Measurements from ENCODE around the gene TRIO.

The TRIO gene

GRCh38 chr5:14123974-14124482 lies 19.1 kb upstream of the TRIO start:
- TF ChIP-seq, protein P1, sequence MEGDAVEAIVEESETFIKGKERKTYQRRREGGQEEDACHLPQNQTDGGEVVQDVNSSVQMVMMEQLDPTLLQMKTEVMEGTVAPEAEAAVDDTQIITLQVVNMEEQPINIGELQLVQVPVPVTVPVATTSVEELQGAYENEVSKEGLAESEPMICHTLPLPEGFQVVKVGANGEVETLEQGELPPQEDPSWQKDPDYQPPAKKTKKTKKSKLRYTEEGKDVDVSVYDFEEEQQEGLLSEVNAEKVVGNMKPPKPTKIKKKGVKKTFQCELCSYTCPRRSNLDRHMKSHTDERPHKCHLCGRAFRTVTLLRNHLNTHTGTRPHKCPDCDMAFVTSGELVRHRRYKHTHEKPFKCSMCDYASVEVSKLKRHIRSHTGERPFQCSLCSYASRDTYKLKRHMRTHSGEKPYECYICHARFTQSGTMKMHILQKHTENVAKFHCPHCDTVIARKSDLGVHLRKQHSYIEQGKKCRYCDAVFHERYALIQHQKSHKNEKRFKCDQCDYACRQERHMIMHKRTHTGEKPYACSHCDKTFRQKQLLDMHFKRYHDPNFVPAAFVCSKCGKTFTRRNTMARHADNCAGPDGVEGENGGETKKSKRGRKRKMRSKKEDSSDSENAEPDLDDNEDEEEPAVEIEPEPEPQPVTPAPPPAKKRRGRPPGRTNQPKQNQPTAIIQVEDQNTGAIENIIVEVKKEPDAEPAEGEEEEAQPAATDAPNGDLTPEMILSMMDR (IDR thresholded peaks at IDR 0.05; ENCODE audit: low read depth, low read length), result no peak
- no peak for DNase-seq (ENCODE audit: extremely low read depth, low read depth)

GRCh38 chr5:14125262-14125661 lies 17.9 kb upstream of the TRIO start:
- TF ChIP-seq, protein P1 (IDR thresholded peaks at IDR 0.05; ENCODE audit: low read depth, low read length), result no peak
- no peak for DNase-seq (ENCODE audit: extremely low read depth, low read depth)

DNA sequence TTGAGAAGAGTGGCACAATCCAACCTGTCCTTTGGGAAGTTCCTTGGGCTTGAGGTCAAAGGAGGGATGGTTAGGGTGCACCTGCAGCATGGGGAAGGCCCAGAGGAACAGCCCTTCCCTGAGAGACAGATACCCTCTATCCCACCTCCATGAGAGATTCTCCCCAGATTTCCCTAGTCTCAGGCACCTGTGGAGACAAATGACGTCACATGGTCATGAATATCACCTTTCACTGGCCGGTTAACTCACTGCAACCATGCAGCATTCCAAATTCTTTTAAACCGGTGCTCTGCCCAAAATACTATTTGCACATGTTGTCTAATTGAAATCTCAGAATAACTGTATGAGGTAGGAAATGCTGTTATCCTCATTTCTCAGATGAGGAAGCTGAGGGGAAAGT lies 15.6 kb upstream of the TRIO start:
- no peak for DNase-seq (ENCODE audit: extremely low read depth, low read depth)
- TF ChIP-seq, protein P1 (IDR thresholded peaks at IDR 0.05; ENCODE audit: low read depth, low read length), result no peak

- TF ChIP-seq, protein P1 (IDR thresholded peaks at IDR 0.05; ENCODE audit: low read depth, low read length), result no peak
- no peak for DNase-seq (ENCODE audit: extremely low read depth, low read depth)
Measured at GRCh38 chr5:14128079-14128478, 15.1 kb upstream of the TRIO start.

GRCh38 chr5:14129123-14129522 lies 14.0 kb upstream of the TRIO start:
- TF ChIP-seq, protein P1 (IDR thresholded peaks at IDR 0.05; ENCODE audit: low read depth, low read length), result no peak
- no peak for DNase-seq (ENCODE audit: extremely low read depth, low read depth)

GRCh38 chr5:14131855-14132503 lies 11.2 kb upstream of the TRIO start:
- no peak for DNase-seq (ENCODE audit: extremely low read depth, low read depth)
- TF ChIP-seq, protein P1 (IDR thresholded peaks at IDR 0.05; ENCODE audit: low read depth, low read length), result no peak

DNA sequence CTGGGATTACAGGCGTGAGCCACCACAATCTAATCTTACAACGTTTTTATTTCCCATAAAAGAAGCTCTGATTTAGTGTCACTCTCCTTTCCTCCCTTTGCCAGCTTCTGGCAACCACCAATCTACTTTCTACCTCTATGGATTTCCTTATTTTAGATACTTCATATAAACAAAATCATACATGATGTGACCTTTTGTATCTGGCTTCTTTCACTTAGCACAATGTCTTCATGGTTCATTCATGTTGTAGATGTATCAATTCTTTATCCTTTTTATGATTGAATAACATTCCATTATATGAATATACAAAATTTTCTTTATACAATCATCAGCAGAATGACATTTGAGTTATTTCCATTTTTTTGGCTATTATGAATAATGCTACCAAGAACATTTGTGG lies 9.7 kb upstream of the TRIO start:
- DNase-seq (ENCODE audit: extremely low read depth, low read depth), result no peak
- TF ChIP-seq, protein P1 (IDR thresholded peaks at IDR 0.05; ENCODE audit: low read depth, low read length), result no peak

Measured in AG09319 (cell line).